GM18517 (cell line): ENCODE results near the gene RPL5.

Source experiments
- ATAC-seq: cut with Tn5 transposase; IDR thresholded peaks from one replicate; pipeline ENCODE4 v1.9.1; 2021; ENCODE audit warnings: mild to moderate bottlenecking, moderate library complexity; ENCODE audit not compliant: unreplicated experiment

The RPL5 gene

GRCh38 chr1:92853299-92853698, 21.5 kb downstream of the RPL5 start:
- no peak for ATAC-seq

- ATAC-seq = no peak
Measured at GRCh38 chr1:92854101-92854785, 22.4 kb downstream of the RPL5 start.

GRCh38 chr1:92855236-92855635, 23.4 kb downstream of the RPL5 start:
- no peak for ATAC-seq

- ATAC-seq = no peak
Measured at GRCh38 chr1:92857817-92858216, 26.0 kb downstream of the RPL5 start.

GRCh38 chr1:92858564-92859399, 26.9 kb downstream of the RPL5 start:
- peak; percentile 74 for ATAC-seq

- ATAC-seq = no peak
Measured at GRCh38 chr1:92859400-92860039, 27.7 kb downstream of the RPL5 start.

- ATAC-seq = no peak
Measured at GRCh38 chr1:92862605-92863004, 30.8 kb downstream of the RPL5 start.

GRCh38 chr1:92864131-92864530, 32.3 kb downstream of the RPL5 start:
- ATAC-seq = no peak

GRCh38 chr1:92870591-92870990, 38.8 kb downstream of the RPL5 start:
- no peak for ATAC-seq

- no peak for ATAC-seq
Measured at GRCh38 chr1:92872719-92873118, 40.9 kb downstream of the RPL5 start.

- ATAC-seq = no peak
Measured at GRCh38 chr1:92874987-92875386, 43.1 kb downstream of the RPL5 start.

GRCh38 chr1:92876351-92876750, 44.5 kb downstream of the RPL5 start:
- ATAC-seq = no peak

- ATAC-seq = no peak
Measured at GRCh38 chr1:92877081-92877711, 45.4 kb downstream of the RPL5 start.

- no peak for ATAC-seq
Measured at GRCh38 chr1:92877792-92878191, 46.0 kb downstream of the RPL5 start.

GRCh38 chr1:92879316-92879968, 47.6 kb downstream of the RPL5 start:
- ATAC-seq = no peak

GRCh38 chr1:92881391-92881790, 49.6 kb downstream of the RPL5 start:
- ATAC-seq = no peak

- no peak for ATAC-seq
Measured at GRCh38 chr1:92882819-92883218, 51.0 kb downstream of the RPL5 start.

- no peak for ATAC-seq
Measured at GRCh38 chr1:92883297-92883696, 51.5 kb downstream of the RPL5 start.

GRCh38 chr1:92884195-92884594, 52.4 kb downstream of the RPL5 start:
- no peak for ATAC-seq

GRCh38 chr1:92886886-92887419, 55.1 kb downstream of the RPL5 start:
- no peak for ATAC-seq

- no peak for ATAC-seq
Measured at GRCh38 chr1:92887465-92887864, 55.6 kb downstream of the RPL5 start.
